NCI-H1092 treated with DMSO at 0.1 percent for 48 hours (cell line): ENCODE measurements around the gene LMAN2.
"Not testable (repeated sequence)": the region's sequence is repeated elsewhere in the genome, so short reads cannot be mapped to it uniquely, and the experiment has no call there.

Experiments
- DNase-seq: peaks from one replicate; lab custom pipeline; 2025; lab: John Stamatoyannopoulos, UW

LMAN2 gene

DNA sequence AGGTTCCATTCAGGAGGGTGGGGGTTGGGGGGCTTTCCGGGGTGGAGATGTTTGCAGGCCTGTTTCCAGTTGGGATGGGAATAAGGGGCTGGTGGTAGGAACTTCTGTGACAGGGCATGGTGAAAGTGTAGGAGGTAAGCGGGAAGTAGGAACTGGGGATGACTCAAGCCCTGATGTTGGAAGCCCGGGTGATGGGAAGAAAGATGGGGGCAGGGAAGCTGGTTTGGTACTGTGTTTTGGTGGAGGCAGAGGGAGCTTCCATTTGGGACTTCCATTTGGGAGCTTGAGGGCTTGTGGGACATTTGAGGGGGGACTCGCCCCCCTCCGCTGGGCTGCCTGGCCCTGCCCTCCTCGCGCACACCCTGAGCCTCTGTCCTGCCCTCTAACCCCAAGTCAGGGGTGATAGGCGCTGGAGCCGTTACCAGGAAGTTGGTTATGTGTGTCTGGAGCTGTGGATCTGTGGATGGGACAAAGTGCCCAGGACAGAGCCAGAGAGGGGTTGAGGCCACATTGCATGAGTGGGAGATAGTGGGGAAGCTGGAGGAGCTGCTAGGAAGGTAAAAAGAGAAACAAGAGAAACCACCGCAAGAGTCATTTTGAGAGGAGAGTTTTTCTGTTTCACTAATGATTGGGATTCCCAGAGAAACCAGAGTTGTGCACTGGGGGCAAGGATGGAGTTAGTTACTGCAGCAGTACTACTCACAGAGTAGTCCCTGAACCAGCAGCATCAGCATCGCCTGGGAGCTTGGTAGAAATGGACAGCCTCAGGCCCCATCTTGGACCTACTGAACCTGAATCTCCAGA is 12.9 kb upstream of the LMAN2 start:
- DNase-seq = no peak

DNA sequence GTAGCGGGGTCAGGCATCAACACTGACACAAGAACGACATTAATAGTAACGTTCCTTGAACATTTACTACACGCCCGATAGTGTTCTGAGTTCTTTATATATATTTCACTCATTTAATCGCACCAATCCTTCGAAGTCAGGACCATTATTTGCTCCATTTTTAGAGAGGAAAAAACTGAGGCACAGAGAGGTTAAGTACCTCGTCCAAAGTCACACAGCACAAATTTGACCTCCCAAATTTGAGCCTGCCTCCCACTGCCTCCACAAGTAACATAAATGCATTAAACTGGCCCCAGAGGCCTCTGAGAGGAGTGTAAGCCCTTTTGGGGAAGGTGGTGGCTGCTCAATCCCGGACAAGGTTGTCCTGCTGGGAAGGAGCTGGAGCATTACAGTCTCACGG is 12.1 kb upstream of the LMAN2 start:
- DNase-seq = no peak

DNA sequence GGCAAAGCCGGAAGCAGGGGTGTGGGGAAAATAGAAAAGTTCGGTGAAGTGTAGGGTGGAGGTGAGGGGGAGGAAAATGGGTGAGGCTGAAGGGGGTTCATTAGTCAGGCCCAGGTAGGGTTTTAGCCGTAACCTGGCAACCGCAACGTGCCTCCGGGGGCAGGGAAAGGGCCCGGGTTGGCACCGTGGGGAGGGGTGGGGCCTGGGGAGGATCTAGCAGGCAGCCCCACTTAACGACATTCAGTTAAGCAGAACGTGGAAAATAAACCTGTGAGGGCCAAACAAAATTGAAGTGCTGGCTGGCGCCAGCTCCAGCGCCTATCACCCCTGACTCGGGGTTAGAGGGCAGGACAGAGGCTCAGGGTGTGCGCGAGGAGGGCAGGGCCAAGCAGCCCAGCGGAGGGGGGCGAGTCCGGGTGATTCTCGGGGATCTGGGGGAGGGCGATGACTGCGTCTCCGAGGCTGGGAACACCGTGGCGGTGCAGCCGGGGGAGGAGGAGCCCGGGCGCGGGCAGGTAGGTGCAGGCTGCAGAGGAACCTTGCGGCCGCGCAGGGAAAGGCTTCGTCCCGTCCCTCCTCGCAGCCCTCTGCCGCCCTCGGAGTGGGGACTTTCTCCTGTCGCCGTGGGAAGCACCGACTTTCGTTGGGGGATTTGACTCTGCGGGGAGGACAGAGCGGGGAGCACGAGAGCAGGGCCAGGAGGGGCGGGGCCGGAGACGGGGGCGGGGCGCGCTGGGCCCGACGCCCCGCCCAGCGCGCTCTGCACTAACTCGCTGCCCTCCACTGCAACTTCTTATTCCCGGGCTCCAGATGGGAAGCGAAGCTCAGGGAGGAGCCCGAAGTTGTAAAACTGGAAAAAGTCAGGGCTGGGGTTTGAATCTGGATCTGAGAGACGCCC is 11.4 kb upstream of the LMAN2 start:
- peak; percentile 7 for DNase-seq

DNA sequence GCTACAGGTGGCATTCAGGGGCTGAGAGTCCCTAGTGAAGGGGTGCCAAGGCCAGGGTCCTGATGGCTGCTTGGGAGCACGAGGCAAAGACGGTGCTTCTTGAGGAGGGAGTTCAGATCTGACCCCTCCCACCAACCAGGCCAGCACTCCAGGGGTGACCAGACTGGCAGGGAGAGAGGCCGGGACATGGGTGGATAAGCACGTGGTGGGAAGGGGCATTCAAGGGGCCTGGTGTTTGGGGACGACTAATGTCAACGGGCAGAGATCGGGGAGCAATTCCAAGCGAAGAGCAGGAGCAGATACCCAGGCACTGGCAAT is 10.8 kb upstream of the LMAN2 start:
- no peak for DNase-seq

DNA sequence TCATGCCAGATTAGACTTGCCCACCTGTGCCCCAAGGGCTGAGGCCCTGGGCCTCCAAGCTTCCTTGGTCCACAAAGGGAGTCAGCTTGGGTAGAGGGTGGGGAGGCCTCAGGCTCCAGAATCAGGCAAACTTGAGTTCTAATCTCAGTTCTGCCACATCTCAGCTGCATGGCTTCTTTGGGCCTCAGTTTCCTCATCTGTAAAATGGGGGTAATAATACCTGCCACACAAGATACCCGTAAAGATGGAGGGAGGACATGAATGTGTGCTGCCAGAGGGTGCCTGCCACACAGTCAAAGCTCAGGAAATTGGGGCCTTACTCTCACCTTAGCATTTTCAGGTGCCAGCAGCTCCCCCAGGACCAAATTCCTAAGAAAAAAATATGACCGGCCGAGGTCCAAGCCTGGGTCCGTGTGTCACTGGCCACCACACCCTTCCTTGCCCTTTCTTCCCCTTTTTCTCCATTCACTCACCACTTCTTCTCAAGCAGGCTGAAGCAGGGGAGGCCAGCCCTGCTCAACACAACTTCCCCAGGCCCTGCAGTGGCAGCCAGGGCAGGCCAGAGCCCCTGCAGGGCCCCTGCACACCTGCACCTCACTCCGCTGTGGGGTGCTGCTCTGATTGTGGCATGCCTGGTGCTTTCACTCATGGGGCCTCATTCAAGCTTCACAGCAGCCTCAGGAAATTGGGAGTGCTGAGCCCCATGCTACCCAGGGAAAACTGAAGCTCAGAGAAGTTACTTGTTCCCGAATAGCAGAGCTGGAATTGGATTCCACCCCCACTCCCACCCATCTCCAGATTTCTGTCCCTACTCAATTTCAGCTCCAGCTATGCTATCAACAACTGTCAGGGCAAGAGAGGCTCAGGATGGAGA is 10.2 kb upstream of the LMAN2 start:
- no peak for DNase-seq

DNA sequence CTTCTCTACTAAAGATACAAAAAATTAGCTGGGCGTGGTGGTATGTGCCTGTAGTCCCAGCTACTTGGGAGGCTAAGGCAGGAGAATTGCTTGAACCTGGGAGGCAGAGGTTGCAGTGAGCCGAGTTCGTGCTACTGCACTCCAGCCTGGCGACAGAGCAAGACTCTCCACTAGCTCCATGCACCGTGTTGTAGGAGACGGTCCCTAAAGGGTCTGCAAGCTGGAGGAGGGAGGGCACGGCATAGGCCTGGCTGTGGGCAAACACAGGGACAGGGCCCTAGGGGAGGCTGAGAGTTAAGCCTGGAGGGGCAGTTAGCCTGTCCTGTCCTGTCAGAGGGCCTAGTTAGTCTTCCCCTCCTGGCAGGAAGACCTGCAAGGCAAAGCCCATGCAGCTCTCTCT is 9.3 kb upstream of the LMAN2 start:
- not testable (repeated sequence) for DNase-seq

DNA sequence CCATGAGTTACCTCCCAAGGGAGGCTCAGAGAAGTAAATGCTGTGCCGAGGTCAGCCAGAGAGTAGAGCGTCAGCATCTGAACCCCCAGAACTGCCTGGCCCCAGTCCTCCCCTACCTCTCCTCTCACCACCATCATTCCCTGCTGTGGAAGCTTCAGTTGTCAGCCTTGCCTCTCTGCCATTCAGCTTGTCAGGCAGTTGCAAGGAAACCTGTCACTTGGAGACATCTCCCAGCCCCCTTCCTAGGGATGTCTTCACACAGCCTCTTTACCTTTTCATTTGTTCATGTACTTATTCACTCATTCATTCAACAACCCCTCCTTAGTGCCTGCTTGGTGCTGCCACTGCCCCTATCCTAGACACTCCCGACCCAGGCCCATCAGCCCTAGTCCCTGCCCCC is 8.4 kb upstream of the LMAN2 start:
- DNase-seq = no peak

DNA sequence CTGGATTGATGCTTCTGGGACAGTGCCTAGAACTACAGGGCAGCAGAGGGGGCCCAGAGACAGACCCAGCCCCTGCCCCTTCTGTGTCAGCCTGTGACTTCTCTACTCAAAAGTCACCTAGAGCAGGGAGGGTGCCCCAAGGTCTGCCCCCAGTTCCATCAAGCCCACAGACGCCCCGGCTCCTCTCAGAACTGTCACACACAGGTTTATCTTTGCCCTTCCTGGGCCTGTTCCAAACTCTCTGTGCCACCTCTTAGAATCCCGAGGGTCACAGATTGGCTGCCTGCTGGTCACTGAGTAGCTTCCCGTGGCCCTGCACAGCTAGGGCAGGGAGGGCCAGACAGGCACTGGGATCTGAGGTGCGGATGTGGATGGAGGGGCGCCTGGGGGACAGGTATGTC is 8.0 kb upstream of the LMAN2 start:
- DNase-seq = no peak

DNA sequence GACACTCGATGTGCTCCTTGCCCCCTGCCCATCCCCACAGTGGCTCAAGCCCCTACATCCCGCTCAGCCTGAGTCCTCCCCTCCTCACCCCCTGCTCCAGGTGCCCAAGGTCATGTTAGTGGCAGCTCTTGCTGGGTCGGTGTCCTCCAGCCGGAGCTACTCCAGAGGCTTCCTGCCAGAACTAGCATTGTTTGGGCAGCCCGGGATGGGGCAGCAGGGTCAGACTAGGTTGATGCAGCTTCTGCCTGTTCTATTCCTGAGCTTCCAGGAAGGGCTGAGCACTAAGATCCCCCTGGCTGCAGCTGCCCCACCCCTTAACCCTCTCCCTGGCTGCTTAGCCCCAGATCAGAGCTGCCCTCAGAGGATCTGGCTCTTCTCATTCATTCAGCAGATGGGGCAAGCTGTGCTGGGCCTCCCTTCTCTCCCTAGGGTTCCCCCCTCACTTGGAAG is 6.9 kb upstream of the LMAN2 start:
- DNase-seq = no peak

DNA sequence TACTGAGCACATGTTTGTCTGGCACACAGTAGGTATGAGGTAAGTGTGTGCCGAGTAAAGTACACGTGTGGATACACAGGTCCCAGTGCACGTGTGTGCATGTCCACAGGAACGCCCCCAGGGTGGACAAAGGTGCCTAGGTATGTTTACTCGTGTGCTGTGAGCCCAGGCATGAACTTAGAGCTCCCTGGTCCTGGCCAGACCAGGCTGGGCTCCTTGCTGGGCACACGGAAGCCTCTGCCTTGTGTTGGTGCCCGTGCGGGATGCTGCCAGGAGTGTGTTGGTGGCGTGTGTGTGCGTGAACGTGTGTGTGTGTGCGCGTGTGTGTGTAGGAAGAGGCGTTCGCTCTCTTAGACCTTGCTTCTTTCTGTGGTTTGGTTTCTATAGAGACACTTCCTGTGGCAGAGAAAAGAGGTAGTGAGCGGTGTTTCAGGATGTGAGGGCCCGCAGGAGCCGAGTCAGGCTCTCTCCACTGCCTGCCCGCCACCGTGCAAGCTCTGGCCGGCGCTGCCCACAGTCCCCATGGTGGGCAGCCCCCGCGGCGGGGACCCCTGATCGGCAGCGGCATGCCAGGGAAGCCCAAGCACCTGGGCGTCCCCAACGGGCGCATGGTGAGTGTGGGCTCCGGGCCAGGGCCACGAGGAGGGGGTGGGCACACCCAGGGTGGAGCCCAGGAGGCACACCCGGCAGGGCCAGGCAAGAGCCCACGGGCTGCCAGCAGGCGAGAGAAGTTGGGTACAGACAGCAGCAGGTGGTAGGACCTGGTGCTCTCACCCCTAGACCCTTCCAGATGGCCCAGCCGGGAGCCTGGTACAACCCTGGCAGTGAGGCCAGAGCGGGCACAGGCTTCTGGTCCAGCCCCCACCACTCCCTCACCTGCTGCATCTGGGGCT is 6.2 kb upstream of the LMAN2 start, which contains the start of gene RGS14:
Gene RGS14 (plus strand): TSS at position 466 of the 893 bp plus-strand sequence. CDS start 101 bp downstream, at position 567.
- DNase-seq = peak; percentile 24

DNA sequence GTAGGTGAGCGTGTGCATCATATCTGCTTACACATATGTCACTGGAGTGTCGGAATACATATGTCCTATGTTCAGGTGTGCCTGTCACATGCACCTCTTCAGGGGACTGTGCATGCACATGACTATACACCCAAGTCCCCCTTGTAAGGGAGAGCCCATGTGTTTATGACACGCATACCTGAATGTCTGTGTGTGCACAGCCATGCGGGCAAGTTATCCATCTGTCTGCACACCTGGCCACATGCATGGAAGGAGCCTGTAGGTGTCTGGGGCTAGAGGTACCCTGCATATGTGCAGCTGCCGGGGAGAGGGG is 5.6 kb upstream of the LMAN2 start:
- no peak for DNase-seq

DNA sequence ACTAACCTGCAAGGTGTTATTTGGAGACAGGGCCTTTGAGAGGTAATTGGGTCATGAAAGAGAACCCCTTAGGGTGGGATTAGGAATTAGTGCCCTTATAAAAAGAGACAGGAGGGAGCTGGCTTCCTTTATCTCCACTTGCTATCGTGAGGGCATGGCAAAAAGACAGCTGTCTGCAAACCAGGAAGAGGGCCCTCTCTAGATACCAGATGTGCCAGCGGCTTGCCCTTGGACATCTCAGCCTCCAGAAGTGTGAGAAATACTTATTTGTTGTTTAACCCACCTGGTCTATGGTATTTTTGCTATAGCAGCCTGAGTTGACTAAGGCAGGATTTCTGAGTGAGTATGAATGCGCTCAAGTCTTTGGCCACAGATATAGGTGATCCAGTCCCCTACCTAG is 5.3 kb upstream of the LMAN2 start:
- no peak for DNase-seq

DNA sequence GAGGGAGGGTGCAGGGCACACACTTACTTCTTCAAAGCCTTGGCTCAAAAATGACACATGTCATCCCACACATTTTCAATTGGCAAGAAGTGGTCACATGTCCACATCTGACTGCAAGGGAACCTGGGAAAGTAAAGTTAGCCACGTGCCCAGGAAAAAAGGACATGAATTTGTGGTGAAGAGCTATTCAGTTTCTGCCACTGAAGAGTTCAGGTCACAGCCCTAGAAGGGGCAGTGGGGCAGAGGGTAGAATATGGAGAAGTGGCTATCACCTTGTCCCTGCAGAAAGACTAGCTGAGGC is 4.3 kb upstream of the LMAN2 start:
- DNase-seq = no peak

DNA sequence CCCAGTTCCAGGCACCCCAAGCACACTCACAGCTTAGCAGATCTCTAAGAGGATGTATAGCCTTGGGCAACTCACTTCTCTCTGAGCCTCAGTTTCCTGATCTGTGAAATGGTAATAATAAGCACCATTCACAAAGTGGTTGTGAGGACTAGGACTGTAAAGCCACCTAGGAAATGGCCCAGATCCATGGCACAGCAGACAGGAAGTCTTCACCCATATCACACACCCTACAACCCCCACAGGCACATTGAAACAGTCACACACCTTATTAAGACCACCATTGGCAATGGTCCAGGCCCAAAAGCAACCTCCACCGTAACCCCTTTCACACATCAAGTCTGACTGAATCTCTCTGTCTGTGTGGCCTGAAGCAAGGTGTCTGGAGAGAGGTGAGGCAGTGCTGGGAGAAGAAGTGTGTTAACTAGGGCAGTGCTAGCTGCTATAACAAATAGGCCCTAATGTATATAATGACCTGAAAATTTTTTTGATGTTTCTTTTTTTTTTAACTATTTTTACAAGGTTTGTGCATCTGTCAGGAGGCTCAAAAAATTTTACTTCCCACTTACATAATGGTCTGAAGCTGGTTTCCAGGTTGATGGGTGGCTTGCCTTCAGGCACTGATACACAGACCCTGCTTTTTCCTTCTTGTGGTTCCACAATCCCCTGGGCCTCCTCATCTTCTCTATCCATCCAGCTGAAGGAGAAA is 3.8 kb upstream of the LMAN2 start:
- no peak for DNase-seq

DNA sequence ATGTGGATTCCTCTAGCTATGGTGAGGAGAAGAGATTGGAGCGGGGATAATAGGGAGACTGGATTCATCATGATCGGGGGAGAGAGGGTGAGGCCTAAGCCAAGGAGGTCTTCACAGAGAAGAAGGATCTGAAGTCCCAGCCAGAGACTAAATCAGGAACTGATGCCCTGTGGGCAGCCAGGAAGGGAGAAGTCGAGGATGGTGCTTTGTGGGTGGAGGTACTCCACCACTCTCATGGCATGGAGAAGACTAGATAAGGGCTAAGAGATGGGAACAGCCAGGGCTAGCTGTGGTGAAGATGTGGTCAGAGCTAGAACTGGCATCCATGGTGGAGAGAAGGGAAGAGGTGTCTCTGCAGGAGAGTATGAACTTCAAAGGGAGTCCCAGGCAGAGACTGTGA is 3.2 kb upstream of the LMAN2 start:
- DNase-seq = no peak

DNA sequence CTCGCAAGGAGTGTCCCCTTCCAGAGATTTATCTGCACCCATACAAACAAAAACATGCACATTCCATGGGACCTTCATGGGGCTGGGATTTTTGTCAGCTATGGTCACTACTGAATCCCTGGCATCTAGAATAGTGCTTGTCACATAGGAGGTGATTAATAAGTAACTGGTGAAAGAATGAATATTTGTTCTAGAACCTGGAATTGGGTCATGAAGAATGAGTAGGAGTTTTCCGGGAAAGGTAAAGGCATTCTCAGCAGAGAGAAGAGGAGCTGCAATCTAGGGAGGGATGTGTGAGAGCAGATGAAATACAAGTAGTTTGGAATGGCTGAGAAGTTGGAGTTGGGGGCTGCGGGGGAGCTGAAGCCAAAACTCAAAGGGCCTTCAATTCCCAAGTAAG is 2.8 kb upstream of the LMAN2 start:
- DNase-seq = no peak

DNA sequence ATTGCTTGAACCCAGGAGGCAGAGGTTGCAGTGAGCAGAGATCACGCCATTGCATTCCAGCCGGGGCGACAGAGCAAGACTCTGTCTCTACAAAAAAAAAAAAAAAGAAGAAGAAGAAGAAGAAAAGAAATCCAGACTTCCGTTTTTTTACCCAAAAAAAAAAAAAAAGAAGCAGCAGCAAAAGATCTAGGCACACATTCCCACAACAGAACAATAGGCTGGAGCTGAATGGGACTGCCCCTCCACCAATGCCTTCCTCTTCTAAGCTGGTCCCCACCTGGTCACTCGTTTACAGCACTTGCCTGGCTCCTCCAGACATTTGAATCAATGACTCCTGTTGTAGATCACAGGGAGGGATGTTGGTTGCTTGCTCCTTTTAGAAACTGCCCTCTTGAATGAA is 1.6 kb upstream of the LMAN2 start:
- DNase-seq = no peak

DNA sequence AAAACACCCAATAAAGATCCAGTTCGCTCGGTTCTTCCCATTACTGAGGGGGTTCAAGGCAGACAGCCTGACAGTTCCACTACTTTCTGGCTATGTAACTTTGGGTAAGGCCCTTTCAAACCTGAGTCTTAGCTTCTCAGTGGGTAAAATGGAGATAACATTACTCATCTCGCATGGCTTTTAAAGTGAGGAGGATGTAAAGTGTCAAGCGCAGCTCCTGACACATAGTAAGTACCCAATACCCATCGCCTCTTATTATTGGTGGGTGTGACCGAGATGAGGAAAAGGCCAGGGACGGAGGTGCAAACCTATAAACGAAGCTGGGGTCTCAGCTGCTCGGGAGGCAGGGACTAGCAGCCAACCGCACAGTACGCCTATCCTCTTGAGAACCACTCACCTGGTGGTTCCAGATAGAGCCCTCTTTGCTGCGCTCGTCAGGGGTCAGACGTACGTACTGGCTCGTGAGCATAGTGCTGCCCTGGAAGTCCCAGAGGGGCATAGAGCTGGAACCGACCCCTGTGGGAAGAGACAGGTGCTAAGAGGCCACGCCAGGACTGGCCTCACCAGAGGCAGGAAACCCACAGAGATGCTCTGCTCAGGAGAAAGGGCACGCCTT is 584 bp downstream of the LMAN2 start:
- DNase-seq = no peak

DNA sequence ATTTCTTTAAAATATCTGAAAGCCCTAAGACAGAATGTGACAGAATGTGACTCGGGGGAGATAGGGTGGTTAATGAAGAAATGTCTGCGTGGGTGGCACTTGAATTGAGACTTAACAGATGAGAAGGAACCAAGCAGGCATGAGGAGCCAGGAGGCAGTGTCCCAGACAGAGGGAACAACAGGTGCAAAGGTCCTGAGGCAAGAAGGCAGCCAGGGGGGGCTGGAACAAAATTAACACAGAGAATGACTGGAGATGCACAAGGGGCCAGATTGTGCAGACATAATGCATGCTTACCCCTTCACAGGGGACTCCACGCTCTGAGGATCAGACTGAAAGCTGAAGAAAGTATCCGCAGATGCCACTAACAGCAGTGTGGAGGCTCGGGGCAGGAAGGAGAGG is 1.7 kb downstream of the LMAN2 start:
- DNase-seq = no peak

DNA sequence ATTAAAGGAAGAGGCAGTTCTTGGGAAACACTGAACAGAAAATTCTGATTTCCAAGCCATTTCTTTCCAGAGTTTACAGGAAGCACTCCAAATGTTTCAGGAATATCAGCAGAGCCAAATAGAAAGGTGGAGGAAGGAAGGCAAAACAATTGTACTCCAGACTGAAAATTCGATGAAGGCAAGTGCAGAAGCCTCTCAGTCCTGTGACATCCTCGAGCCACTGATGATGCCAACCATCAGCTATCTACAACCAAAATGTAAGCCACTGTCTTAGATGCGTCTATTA is 2.2 kb downstream of the LMAN2 start:
- DNase-seq = no peak

DNA sequence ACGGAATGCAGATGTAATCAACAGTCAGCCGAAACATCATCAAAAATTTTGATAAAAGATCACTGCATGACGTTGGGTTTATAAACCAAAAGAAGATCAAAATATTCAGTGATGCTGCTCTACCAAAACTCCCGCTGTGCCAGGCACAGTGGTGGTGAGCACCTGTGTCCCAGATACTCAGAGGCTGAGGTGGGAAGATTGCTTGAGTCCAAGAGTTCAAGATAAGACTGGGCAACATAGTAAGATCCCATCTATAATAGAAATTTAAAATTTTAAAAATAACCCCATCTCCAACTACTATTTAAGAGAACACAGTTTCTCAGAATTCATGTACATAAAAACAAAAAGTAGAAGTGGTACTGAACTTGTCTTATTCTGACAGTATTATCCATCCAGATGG is 3.8 kb downstream of the LMAN2 start:
- no peak for DNase-seq
